MCF 10A (cell line): ENCODE results near the gene AMER1. TPM values are rescaled to one million over a fixed set of nuclear protein-coding genes. Genes with fewer than 3 reads are reported as not detected.

Experiments
- BruUV-seq: library from RNA; stranded (reverse); fragments of 400-500 nt; replicated peaks from 2 replicates; lab custom pipeline; 2021; lab: Mats Ljungman, UMichigan
- CTCF ChIA-PET: fragments of 300-600 bp; sonication (Branson Sonifier 250); formaldehyde crosslinking; extraction: SDS; loops from one replicate; lab custom pipeline; 2021; ENCODE audit warnings: antibody characterized with exemption, inconsistent platforms; lab: Yijun Ruan, JAX
- POLR2A ChIA-PET: fragments of 300-600, 350-650 bp; sonication (Branson Sonifier 250); formaldehyde crosslinking; extraction: SDS; loops from one replicate; lab custom pipeline; 2020; ENCODE audit warnings: antibody characterized with exemption, inconsistent platforms; lab: Yijun Ruan, JAX
- DNase-seq: peaks from one replicate; pipeline ENCODE4 v3.0.0-alpha.2; 2018; ENCODE audit not compliant: unreplicated experiment
- H3K27ac Mint-ChIP-seq: one replicate; pipeline ENCODE4 v1.8.0; 2022; ENCODE audit warnings: mild to moderate bottlenecking, low read depth, mixed read lengths; ENCODE audit not compliant: unreplicated experiment
- H3K27me3 Mint-ChIP-seq: one replicate; pipeline ENCODE4 v1.8.0; 2022; ENCODE audit warnings: mixed read lengths; ENCODE audit not compliant: insufficient read depth, unreplicated experiment
- H3K36me3 Mint-ChIP-seq: one replicate; pipeline ENCODE4 v1.8.0; 2022; ENCODE audit warnings: mild to moderate bottlenecking, moderate library complexity, mixed read lengths; ENCODE audit not compliant: insufficient read depth, unreplicated experiment
- H3K4me1 Mint-ChIP-seq: one replicate; pipeline ENCODE4 v1.8.0; 2022; ENCODE audit warnings: mixed read lengths; ENCODE audit not compliant: insufficient read depth, unreplicated experiment
- H3K4me3 Mint-ChIP-seq: one replicate; pipeline ENCODE4 v1.8.0; 2022; ENCODE audit warnings: mild to moderate bottlenecking, moderate library complexity, mixed read lengths; ENCODE audit not compliant: unreplicated experiment
- H3K9me3 Mint-ChIP-seq: one replicate; pipeline ENCODE4 v1.8.0; 2022; ENCODE audit warnings: mixed read lengths; ENCODE audit not compliant: unreplicated experiment
- CTCF ChIP-seq: fragments of 200-600 bp; IDR thresholded peaks from one replicate; pipeline ENCODE4 v1.8.0; 2022; ENCODE audit warnings: antibody characterized with exemption, mild to moderate bottlenecking; ENCODE audit not compliant: unreplicated experiment
- intact Hi-C: fragments of 100-400 bp; cut with micrococcal nuclease; formaldehyde crosslinking; loops from 2 replicates; pipeline ENCODE4 v1.14.1; 2022
- total RNA-seq: library from RNA; stranded (reverse); gene quantifications from 2 replicates; pipeline ENCODE4 v1.2.3, GENCODE V29; 2022

AMER1 gene
- total RNA-seq, 1 experiment from 2014 or later = 3.9 TPM

- CTCF ChIA-PET = no interaction called here
- TF ChIP-seq CTCF = no peak
- DNase-seq = no peak
- no peaks in the 10 kb centered on the region for H3K36me3 Mint-ChIP-seq
- no peaks in the 10 kb centered on the region for H3K27me3 Mint-ChIP-seq
- H3K4me1 Mint-ChIP-seq = no peaks in the 10 kb centered on the region
- POLR2A ChIA-PET = no interaction called here
- H3K9me3 Mint-ChIP-seq = no peaks in the 10 kb centered on the region
- no peak overlapping the region for H3K27ac Mint-ChIP-seq
- no peak overlapping the region for H3K4me3 Mint-ChIP-seq
- no TSS peak for BruUV-seq
- intact Hi-C loops = no loop called here
Measured at GRCh38 chrX:64184396-64184795, 21.1 kb downstream of the AMER1 start.

GRCh38 chrX:64182208-64182607 is 23.3 kb downstream of the AMER1 start:
- Mint-ChIP-seq H3K27ac (no peak overlapping the region), H3K27me3 (no peaks in the 10 kb centered on the region), H3K4me1 (no peaks in the 10 kb centered on the region), H3K4me3 (no peak overlapping the region), H3K36me3 (no peaks in the 10 kb centered on the region), H3K9me3 (no peaks in the 10 kb centered on the region)
- no peak for TF ChIP-seq CTCF
- BruUV-seq = no TSS peak
- ChIA-PET CTCF (no interaction called here), POLR2A (no interaction called here)
- intact Hi-C loops = no loop called here
- no peak for DNase-seq

GRCh38 chrX:64176876-64177275 is 28.6 kb downstream of the AMER1 start:
- H3K4me3 Mint-ChIP-seq = no peak overlapping the region
- peaks cover 16% of the 10 kb centered on the region for H3K9me3 Mint-ChIP-seq
- no peak for DNase-seq
- no peaks in the 10 kb centered on the region for H3K4me1 Mint-ChIP-seq
- no TSS peak for BruUV-seq
- no peak for TF ChIP-seq CTCF
- intact Hi-C loops = no loop called here
- no peak overlapping the region for H3K27ac Mint-ChIP-seq
- no peaks in the 10 kb centered on the region for H3K27me3 Mint-ChIP-seq
- CTCF ChIA-PET = no interaction called here
- no peaks in the 10 kb centered on the region for H3K36me3 Mint-ChIP-seq
- POLR2A ChIA-PET = no interaction called here

GRCh38 chrX:64169988-64170387 is 35.5 kb downstream of the AMER1 start:
- ChIA-PET CTCF (interaction anchor here (0.6 kb wide), 1 partner anchor 164 kb away, joined by 3 read pairs; no protein-coding TSS in a partner anchor), POLR2A (no interaction called here)
- intact Hi-C loops = no loop called here
- no peak for TF ChIP-seq CTCF
- Mint-ChIP-seq H3K27me3 (no peaks in the 10 kb centered on the region), H3K9me3 (peaks cover 20% of the 10 kb centered on the region), H3K27ac (no peak overlapping the region), H3K36me3 (no peaks in the 10 kb centered on the region), H3K4me3 (no peak overlapping the region), H3K4me1 (no peaks in the 10 kb centered on the region)
- DNase-seq = no peak
- no TSS peak for BruUV-seq
